GM19455 (cell line): ENCODE measurements around the gene PCNT.
"Not testable (repeated sequence)": the region's sequence is repeated elsewhere in the genome, so short reads cannot be mapped to it uniquely, and the experiment has no call there.

ENCODE experiments used
- ATAC-seq: cut with Tn5 transposase; IDR thresholded peaks from one replicate; pipeline ENCODE4 v1.9.1; 2021; ENCODE audit not compliant: unreplicated experiment

The PCNT gene

DNA sequence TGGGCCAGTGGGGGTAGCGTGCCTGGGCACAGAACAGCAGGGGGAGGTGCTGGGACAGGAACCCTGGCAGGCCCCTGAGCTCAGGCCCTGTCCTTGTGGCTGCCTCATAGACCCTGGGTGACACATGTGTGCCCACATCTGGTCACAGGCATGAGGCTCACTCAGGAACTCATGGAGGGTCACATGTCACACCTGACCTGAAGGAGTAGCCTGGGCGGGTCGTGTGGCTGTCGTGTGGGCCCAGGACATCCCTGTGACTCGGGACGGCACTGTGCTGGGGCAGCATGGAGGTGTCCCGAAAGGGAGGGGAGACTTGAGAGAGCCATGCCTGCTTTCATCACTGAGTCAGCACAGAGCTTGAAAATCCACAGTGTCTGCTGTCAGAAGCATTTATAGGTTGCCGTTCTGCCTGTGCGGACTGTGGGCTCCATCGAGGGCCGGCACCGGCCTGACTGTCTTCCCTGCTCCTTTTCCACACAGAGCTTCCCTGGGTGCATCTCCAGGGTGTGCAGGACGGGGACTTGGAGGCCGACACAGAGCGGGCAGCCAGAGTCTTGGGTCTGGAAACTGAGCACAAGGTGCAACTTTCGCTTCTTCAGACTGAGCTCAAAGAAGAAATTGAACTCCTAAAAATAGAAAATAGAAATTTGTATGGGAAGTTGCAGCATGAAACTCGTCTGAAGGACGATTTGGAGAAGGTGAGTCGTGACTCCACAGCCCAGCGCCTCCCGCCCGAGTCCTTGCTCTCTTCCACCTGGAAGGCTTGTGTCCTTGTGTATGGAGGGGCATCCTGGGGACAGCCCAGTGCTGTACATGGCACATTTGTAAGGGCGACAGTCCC, 32.8 kb downstream of the PCNT start:
- peak; percentile 48 for ATAC-seq

- ATAC-seq, result peak; percentile 55
Measured at GRCh38 chr21:46357335-46357604, 33.3 kb downstream of the PCNT start.

- ATAC-seq, result no peak
Measured at GRCh38 chr21:46357684-46358425, 33.9 kb downstream of the PCNT start.

DNA sequence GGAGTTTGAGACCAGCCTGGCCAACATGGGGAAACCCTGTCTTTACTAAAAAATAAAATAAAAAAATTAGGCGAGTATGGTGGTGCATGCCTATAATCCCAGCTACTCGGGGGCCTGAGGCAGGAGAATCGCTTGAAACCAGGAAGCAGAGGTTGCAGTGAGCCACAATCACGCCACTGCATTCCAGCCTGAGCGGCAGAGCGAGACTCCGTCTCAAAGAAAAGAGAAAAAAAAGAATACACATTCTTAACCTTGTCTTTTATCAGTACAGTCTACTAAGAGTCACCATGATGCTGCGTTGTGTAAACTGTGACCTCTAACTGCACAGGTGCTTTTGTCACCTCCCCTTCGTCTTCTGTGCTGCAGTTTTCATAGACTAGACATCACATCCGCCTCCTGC, 37.2 kb downstream of the PCNT start:
- ATAC-seq, result no peak

- ATAC-seq, result no peak
Measured at GRCh38 chr21:46361935-46362334, 38.0 kb downstream of the PCNT start.

DNA sequence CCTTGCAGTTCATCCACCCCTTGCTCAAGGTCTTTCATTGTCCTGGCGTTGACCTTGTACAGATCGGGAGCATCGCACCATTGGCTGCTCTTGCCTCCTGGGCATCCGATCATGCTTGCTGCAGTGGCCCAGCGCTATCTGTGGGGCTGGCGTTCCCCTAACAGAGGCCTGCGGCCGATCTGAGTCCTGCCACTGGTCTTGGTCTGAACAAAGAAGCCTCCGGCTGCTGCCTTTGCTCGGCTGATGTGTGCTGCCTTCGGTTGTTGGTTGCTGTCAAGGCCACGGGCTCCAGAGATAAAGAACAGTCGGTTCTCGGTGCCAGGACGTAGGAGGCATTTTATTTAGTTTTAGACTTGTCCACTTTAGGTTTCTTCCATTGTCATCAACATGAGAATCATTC, 39.0 kb downstream of the PCNT start:
- no peak for ATAC-seq

DNA sequence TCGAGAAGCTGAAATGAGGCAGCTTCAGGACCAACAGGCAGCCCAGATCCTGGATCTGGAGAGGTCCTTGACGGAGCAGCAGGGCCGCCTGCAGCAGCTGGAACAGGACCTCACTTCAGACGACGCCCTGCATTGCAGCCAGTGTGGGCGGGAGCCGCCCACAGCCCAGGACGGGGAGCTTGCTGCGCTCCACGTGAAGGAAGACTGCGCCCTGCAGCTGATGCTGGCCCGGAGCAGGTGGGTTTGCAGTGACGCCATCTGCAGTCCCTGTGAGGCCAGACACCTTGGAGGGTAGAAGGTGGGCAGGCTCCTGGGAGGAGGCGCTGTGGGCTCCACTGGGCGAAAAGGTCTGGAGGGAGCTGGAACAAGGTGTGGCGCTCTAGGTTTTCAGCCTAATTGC, 39.7 kb downstream of the PCNT start:
- no peak for ATAC-seq

GRCh38 chr21:46366091-46366490, 42.1 kb downstream of the PCNT start:
- ATAC-seq, result no peak

DNA sequence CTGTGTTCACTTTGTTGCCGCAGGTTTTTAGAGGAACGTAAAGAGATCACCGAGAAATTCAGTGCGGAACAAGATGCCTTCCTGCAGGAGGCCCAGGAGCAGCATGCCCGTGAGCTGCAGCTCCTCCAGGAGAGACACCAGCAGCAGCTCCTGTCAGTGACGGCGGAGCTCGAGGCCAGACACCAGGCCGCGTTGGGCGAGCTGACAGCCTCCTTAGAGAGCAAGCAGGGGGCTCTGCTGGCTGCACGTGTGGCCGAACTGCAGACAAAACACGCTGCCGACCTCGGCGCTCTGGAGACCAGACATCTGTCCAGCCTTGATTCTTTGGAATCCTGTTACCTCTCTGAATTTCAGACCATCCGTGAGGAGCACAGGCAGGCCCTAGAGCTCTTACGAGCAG, 42.6 kb downstream of the PCNT start:
- no peak for ATAC-seq

GRCh38 chr21:46366966-46367365, 43.0 kb downstream of the PCNT start:
- no peak for ATAC-seq

DNA sequence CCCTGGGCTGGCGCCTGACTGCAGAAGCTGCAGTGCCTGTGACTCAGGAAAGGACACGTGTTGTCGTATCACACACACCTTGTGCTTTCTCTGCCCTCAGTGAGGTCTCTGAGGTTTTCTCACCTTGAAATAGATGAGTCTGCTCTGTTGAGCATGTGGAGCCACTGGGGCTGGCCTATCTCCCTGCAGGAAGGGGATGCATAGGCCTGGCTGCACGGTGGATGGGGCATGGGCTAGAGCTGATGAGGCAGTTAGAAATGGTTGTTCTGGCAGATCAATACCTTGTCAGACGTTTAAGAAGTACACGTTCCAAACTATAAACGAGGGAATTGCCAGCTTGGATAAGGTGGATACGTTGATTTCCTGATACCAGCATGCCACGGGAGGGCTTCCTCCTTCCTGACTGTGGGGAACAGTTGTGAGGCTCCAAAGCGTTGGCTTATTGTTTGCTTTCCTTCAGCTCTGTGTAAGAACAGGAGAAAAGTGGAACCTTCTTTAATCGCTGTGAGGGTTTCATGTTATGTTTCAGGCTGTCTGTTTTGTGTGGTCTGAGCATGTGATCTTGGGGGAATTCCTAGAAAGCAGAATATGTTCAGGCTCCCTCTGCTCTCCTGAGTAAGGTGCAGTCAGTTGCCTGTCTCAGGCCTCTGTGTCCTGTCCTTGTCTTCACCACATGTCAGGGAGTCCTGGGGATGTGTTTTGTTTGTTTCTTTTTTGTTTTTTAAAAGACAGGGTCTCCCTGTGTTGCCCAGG, 44.8 kb downstream of the PCNT start:
- ATAC-seq, result no peak

- ATAC-seq, result no peak
Measured at GRCh38 chr21:46369520-46370235, 45.7 kb downstream of the PCNT start.

- ATAC-seq, result no peak
Measured at GRCh38 chr21:46371204-46372013, 47.5 kb downstream of the PCNT start.

GRCh38 chr21:46372014-46372485, 48.1 kb downstream of the PCNT start:
- ATAC-seq, result no peak

DNA sequence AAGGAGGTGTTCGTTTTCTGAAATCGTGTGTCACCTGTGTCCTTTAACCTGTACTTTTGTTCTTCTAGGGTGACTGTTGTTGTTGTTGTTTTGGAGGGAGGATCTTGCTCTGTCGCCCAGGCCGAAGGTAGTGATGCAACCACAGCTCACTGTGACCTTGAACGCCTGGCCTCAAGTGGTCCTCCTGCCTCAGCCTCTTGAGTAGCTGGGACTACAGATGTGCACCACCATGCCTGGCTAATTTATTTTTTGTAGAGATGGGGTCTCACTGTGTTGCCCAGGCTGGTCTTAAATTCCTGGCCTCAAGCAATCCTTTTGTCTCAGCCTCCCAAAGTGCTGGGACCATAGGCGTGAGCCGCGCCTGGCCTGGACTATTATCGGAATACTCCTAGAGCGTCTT, 49.0 kb downstream of the PCNT start:
- ATAC-seq, result not testable (repeated sequence)

GRCh38 chr21:46374761-46375389, 50.9 kb downstream of the PCNT start:
- no peak for ATAC-seq

GRCh38 chr21:46375560-46376230, 51.7 kb downstream of the PCNT start:
- no peak for ATAC-seq

DNA sequence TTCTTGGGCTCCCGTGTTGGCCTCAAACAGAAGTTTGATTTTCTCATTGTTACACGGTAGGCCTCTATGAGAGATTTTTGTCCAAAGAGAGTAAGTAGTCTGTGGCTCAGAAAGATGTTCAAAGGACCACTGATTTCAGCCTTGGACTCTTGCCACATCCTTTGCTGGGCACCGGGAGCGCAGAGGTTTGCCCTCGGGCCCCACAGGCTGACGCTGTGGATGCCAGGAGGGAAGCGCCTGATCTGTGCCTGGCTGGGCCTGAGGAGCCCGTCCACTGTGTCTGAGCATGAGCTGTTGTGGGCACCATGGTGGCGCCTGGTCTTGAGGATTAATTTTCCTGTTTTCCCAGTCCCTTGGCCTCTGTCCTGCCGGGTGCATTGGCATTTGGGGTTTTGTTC, 52.3 kb downstream of the PCNT start:
- no peak for ATAC-seq

DNA sequence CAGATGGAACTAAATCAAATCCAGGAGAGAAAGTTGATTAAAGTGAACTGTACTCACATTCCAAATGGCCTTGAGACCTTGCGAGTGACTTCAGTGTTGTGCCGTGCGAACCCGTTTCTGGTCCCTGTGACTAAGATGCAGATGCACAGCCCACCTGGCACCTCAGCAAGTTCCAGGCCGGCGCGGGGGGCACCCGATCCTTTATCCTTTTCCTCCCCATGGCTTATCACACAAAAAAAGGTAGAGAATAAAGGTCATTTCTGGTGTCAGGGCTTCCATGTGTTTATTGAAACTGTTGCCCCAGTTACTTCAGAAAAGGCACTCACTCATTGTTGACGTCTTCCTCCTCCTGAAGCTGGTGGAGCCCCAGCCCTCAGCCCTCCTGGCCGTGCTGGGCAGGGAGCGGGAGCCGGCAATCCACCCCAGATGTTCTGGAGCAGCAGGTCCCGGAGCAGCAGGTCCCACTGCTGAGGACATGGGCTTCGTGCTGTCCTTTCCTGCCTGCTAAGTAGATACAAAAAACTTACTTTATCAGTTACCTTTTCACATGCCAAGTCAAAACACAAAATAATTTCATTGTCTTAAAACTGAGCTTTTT, 53.0 kb downstream of the PCNT start:
- no peak for ATAC-seq
